Measurements from ENCODE around the gene SVEP1.

The SVEP1 gene

DNA sequence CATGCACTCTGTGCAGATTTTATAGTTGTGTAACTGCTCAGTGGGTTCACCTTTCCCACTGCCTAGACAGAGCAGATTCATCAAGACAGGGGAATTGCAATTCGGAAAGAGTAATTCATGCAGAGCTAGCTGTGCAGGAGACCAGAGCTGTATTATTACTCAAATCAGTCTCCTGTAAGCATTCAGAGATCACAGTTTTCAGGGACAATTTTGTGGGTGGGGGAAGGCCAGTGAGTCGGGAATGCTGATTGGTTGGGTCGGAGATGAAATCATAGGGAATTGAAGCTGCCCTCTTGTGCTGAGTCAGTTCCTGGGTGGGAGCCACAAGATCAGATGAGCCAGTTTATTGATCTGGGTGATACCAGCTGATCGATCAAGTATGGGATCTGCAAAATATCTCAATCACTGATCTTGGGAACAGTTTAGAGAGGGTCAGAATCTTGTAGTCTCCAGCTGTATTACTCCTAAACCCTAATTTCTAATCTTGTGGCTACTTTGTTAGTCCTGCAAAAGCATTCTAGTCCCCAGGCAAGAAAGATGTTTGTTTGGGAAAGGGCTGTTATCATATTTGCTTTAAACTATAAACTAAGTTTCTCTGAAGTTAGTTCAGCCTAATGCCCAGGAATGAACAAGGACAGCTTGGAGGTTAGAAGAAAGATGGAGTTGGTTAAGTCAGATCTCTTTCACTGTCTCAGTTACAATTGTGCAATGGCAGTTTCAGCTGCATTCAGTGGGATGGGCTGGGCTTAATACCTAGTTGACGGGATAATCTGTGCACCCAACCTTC, 12.7 kb upstream of the SVEP1 start (continued):
- TF ChIP-seq SALL2 (tag by site-specific recombination; IDR thresholded peaks at IDR 0.05; ENCODE audit: borderline replicate concordance) = no peak

DNA sequence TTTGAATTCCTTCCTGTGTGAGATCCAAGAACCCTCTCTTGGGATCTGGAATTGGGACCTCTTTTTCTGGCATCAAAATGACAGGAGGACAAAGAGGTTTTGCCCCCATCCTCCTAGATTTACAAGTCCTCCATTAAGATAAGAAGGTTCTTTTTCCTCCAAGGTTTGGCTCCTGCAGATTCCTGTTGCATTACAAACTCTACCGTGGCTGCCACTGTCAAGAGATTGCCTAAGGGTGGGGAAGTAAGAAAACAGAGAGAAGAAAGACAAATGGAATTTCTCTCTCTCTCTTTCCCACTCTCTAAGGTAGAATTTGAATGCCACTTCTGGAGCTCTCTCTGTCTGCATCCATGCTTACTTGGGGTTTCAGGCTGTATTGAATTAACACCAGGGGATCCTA, 12.0 kb upstream of the SVEP1 start:
- ChIA-PET POLR2A (no interaction called here), CTCF (interaction anchor here (1.0 kb wide), 1 partner anchor 32 kb away, joined by 3 read pairs; no protein-coding TSS in a partner anchor)
- Histone ChIP-seq H3K27ac (ENCODE audit: extremely low read depth, low read depth, low read length) (no peak overlapping the region), H3K36me3 (ENCODE audit: control insufficient read depth in 2 of 2, insufficient read depth in 1 of 2, low read length in 2 of 2) (no peaks in the 10 kb centered on the region), H3K9me3 (ENCODE audit: control insufficient read depth, insufficient read depth, low read depth, low read length) (no peaks in the 10 kb centered on the region), H3K4me1 (ENCODE audit: control insufficient read depth, insufficient read depth, low read length) (no peaks in the 10 kb centered on the region), H3K4me3 (ENCODE audit: low read depth, low read length) (no peak overlapping the region)
- TF ChIP-seq, protein P1, sequence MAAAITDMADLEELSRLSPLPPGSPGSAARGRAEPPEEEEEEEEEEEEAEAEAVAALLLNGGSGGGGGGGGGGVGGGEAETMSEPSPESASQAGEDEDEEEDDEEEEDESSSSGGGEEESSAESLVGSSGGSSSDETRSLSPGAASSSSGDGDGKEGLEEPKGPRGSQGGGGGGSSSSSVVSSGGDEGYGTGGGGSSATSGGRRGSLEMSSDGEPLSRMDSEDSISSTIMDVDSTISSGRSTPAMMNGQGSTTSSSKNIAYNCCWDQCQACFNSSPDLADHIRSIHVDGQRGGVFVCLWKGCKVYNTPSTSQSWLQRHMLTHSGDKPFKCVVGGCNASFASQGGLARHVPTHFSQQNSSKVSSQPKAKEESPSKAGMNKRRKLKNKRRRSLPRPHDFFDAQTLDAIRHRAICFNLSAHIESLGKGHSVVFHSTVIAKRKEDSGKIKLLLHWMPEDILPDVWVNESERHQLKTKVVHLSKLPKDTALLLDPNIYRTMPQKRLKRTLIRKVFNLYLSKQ (tag by site-specific recombination; IDR thresholded peaks at IDR 0.05; ENCODE audit: borderline replicate concordance) = no peak
- no peak for TF ChIP-seq SP2 (tag by site-specific recombination; IDR thresholded peaks at IDR 0.05)
- no peak for TF ChIP-seq KLF1 (tag by site-specific recombination; IDR thresholded peaks at IDR 0.05)
- TF ChIP-seq ZBTB8A (tag by site-specific recombination; IDR thresholded peaks at IDR 0.05) = no peak
- TF ChIP-seq ZNF202 (tag by site-specific recombination; IDR thresholded peaks at IDR 0.05; ENCODE audit: borderline replicate concordance) = no peak
- no peak for TF ChIP-seq ZNF596 (tag by site-specific recombination; IDR thresholded peaks at IDR 0.05)
- no peak for TF ChIP-seq ZNF114 (tag by site-specific recombination; IDR thresholded peaks at IDR 0.05)
- TF ChIP-seq ZNF785 (tag by site-specific recombination; IDR thresholded peaks at IDR 0.05) = no peak
- TF ChIP-seq ZNF391 (tag by site-specific recombination; IDR thresholded peaks at IDR 0.05; ENCODE audit: borderline replicate concordance, low read depth) = no peak
- no peak for TF ChIP-seq ZNF548 (tag by site-specific recombination; IDR thresholded peaks at IDR 0.05)
- no peak for TF ChIP-seq ZNF239 (tag by site-specific recombination; IDR thresholded peaks at IDR 0.05)
- TF ChIP-seq GLIS2 (tag by site-specific recombination; IDR thresholded peaks at IDR 0.05) = no peak
- TF ChIP-seq ZNF501 (tag by site-specific recombination; IDR thresholded peaks at IDR 0.05) = no peak
- no peak for TF ChIP-seq ZNF26 (tag by site-specific recombination; IDR thresholded peaks at IDR 0.05)
- no peak for TF ChIP-seq CTCF (tag by site-specific recombination; IDR thresholded peaks at IDR 0.05)

DNA sequence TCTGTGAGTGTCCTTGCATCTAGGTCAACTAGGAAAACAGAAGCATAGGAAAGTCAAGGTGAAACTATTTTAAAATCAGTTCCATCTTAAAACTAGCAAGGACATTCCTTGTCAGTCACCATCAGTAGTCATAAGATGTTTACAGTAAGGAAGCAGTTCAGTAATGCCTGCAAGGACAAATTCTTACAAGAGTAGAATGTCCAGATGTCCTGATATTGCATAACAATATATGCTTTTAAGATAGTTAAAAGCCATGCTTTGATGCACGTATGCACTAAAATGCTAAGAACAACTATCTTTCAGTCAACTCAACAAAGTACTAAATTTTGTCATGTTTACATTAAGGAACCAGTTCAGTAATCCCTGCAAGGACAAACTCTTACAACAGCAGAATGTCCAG, 11.3 kb upstream of the SVEP1 start:
- TF ChIP-seq ZNF670 (tag by site-specific recombination; IDR thresholded peaks at IDR 0.05; ENCODE audit: low read depth) = no peak
- no peak for TF ChIP-seq ZNF335 (tag by site-specific recombination; conservative IDR thresholded peaks at IDR 0.05)
- TF ChIP-seq, protein P2, sequence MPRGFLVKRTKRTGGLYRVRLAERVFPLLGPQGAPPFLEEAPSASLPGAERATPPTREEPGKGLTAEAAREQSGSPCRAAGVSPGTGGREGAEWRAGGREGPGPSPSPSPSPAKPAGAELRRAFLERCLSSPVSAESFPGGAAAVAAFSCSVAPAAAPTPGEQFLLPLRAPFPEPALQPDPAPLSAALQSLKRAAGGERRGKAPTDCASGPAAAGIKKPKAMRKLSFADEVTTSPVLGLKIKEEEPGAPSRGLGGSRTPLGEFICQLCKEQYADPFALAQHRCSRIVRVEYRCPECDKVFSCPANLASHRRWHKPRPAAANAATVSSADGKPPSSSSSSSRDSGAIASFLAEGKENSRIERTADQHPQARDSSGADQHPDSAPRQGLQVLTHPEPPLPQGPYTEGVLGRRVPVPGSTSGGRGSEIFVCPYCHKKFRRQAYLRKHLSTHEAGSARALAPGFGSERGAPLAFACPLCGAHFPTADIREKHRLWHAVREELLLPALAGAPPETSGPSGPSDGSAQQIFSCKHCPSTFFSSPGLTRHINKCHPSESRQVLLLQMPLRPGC (tag by site-specific recombination; IDR thresholded peaks at IDR 0.05) = no peak
- no peaks in the 10 kb centered on the region for H3K36me3 ChIP-seq (ENCODE audit: control insufficient read depth in 2 of 2, insufficient read depth in 1 of 2, low read length in 2 of 2)
- no peaks in the 10 kb centered on the region for H3K9me3 ChIP-seq (ENCODE audit: control insufficient read depth, insufficient read depth, low read depth, low read length)
- no peaks in the 10 kb centered on the region for H3K4me1 ChIP-seq (ENCODE audit: control insufficient read depth, insufficient read depth, low read length)
- ChIA-PET POLR2A (interaction anchor here (0.6 kb wide), 1 partner anchor 334 kb away, joined by 3 read pairs; the partner anchor contains the start of gene TXN), CTCF (interaction anchor here (1.0 kb wide), 1 partner anchor 8 kb away, joined by 5 read pairs; no protein-coding TSS in a partner anchor)
- no peak overlapping the region for H3K27ac ChIP-seq (ENCODE audit: extremely low read depth, low read depth, low read length)
- no peak overlapping the region for H3K4me3 ChIP-seq (ENCODE audit: low read depth, low read length)
